Measurements from ENCODE around the gene CPM. TPM values are rescaled to one million over a fixed set of nuclear protein-coding genes. Genes with fewer than 3 reads are reported as not detected.

CPM gene
- total RNA-seq, 1 donor from 2014 or later: 14.6 TPM

DNA sequence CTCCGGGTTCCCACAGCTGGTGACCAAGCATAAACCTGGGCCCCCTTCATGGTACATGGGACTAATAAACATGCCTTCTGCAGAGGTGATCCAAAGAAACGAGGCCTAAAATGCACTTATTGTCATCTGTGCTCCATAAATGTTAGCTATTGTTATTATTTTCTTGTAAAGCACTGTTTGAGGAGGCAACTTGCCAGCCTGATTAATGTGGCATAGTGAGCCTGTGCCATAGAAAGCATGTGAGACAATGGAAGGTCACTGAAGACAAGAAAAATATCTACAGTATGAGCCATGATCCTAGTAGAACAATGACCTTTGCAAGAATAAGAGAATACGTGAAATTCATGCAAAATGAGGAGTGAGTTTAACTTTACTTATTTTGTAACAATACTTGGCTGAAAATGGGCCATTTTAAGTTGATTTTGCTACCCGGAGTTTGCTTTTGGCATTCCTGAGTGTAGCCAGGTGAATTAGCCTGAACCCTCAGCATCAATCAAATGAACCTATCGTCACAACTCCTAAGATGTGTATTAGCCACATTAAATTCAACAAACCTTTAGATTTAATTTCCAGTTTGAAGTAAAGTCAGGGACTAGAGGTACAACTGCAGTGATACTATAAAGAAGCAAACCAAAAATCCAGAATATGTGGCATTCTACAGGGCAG lies 52.2 kb downstream of the CPM start:
- DNase-seq (ENCODE audit: low read depth): no peak
- TF ChIP-seq CTCF (IDR thresholded peaks at IDR 0.05; ENCODE audit: insufficient read depth, low read length, poor library complexity, severe bottlenecking): no peak
- Histone ChIP-seq H3K4me3 (ENCODE audit: low read depth, low read length) (no peak overlapping the region), H3K27me3 (ENCODE audit: control insufficient read depth, insufficient read depth, low read length) (no peaks in the 10 kb centered on the region), H3K36me3 (ENCODE audit: control insufficient read depth, insufficient read depth, low read length) (no peaks in the 10 kb centered on the region)

DNA sequence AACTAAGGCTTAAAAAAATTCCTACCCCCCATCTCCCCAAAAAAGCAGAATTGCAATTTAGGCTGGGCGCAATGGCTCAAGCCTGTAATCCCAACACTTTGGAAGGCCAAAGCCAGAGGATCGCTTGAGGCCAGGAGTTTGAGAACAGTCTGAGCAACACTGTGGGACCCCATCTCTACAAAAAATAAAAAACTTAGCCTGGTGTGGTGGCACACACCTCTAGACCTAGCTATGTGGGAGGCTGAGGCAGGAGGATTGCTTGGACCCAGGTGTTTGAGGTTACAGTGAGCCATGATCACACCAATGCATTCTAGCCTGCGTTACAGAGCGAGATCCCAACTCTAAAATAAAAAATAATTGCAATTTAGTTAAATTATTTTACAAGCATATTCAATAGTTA lies 54.1 kb downstream of the CPM start:
- H3K4me3 ChIP-seq (ENCODE audit: low read depth, low read length): no peak overlapping the region
- TF ChIP-seq CTCF (IDR thresholded peaks at IDR 0.05; ENCODE audit: insufficient read depth, low read length, poor library complexity, severe bottlenecking): no peak
- H3K36me3 ChIP-seq (ENCODE audit: control insufficient read depth, insufficient read depth, low read length): no peaks in the 10 kb centered on the region
- no peaks in the 10 kb centered on the region for H3K27me3 ChIP-seq (ENCODE audit: control insufficient read depth, insufficient read depth, low read length)
- no peak for DNase-seq (ENCODE audit: low read depth)

GRCh38 chr12:68878283-68878682 lies 54.7 kb downstream of the CPM start:
- no peak for TF ChIP-seq CTCF (IDR thresholded peaks at IDR 0.05; ENCODE audit: insufficient read depth, low read length, poor library complexity, severe bottlenecking)
- Histone ChIP-seq H3K4me3 (ENCODE audit: low read depth, low read length) (no peak overlapping the region), H3K27me3 (ENCODE audit: control insufficient read depth, insufficient read depth, low read length) (no peaks in the 10 kb centered on the region), H3K36me3 (ENCODE audit: control insufficient read depth, insufficient read depth, low read length) (no peaks in the 10 kb centered on the region)
- DNase-seq (ENCODE audit: low read depth): no peak

- TF ChIP-seq CTCF (IDR thresholded peaks at IDR 0.05; ENCODE audit: insufficient read depth, low read length, poor library complexity, severe bottlenecking): no peak
- Histone ChIP-seq H3K27me3 (ENCODE audit: control insufficient read depth, insufficient read depth, low read length) (no peaks in the 10 kb centered on the region), H3K36me3 (ENCODE audit: control insufficient read depth, insufficient read depth, low read length) (no peaks in the 10 kb centered on the region), H3K4me3 (ENCODE audit: low read depth, low read length) (no peak overlapping the region)
- no peak for DNase-seq (ENCODE audit: low read depth)
Observed at GRCh38 chr12:68877583-68877982, 55.4 kb downstream of the CPM start.

DNA sequence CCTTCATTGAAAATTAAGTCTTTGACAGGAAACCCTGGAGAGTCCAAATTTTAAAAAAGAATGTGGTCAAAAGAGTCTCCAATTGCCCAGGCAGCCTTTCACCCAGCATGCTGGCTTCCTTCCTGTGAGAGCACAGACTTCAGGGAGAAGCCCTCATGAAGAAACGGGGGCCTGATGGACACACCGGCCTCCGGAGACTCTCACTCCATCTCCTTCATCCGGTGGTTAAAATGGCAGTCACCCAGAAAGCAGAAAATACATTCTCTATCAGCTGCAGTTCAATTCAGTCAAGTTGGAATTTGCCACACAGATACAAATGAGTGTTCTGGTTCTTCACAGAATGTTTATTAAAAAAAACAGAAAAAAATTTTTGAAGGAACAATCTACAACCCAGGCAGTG lies 56.5 kb downstream of the CPM start:
- no peak for DNase-seq (ENCODE audit: low read depth)

More for the DNA sequence above, 56.5 kb downstream of the CPM start:
- H3K36me3 ChIP-seq (ENCODE audit: control insufficient read depth, insufficient read depth, low read length): no peaks in the 10 kb centered on the region
- H3K27me3 ChIP-seq (ENCODE audit: control insufficient read depth, insufficient read depth, low read length): no peaks in the 10 kb centered on the region
- TF ChIP-seq CTCF (IDR thresholded peaks at IDR 0.05; ENCODE audit: insufficient read depth, low read length, poor library complexity, severe bottlenecking): no peak
- H3K4me3 ChIP-seq (ENCODE audit: low read depth, low read length): no peak overlapping the region

All from kidney epithelial cell (primary cell).